T-helper 1 cell treated with Interleukin-12 subunit alpha and Interleukin-12 subunit beta and Interleukin-4 antibody, amounts not matched to agents 30 μg/mL and 1 μg/mL, for 36 hours (primary cell): ENCODE data around the gene ZNF598.
A peak's percentile ranks its signal among the peaks of the same experiment; 100 is the strongest.

Experiments used
- H3K27ac Mint-ChIP-seq: one replicate; pipeline ENCODE4 v1.8.0; 2021; ENCODE audit warnings: mild to moderate bottlenecking, mixed read lengths
- H3K27me3 Mint-ChIP-seq: one replicate; pipeline ENCODE4 v1.8.0; 2021; ENCODE audit warnings: low read depth, mixed read lengths
- H3K36me3 Mint-ChIP-seq: one replicate; pipeline ENCODE4 v1.8.0; 2021; ENCODE audit warnings: low read depth, mixed read lengths
- H3K4me1 Mint-ChIP-seq: one replicate; pipeline ENCODE4 v1.8.0; 2021; ENCODE audit warnings: low read depth, mixed read lengths
- H3K4me3 Mint-ChIP-seq: one replicate; pipeline ENCODE4 v1.8.0; 2021; ENCODE audit warnings: mild to moderate bottlenecking, moderate library complexity, mixed read lengths
- H3K9me3 Mint-ChIP-seq: one replicate; pipeline ENCODE4 v1.8.0; 2021; ENCODE audit warnings: mixed read lengths

The ZNF598 gene

DNA sequence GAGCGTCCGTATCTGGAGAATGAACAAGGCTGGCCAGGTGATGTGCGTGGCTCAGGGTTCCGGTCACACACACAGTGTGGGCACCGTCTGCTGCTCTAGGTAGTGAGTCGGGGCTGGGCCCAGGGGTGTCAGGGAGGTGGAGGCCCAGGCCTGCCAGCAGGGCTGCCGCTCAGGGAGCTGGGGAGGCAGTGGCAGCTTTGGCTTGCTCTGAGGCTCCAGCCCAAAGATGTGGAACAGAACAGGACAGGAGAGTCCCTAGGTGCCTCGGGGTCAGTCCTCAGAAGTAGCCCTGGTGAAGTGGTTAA is 33.5 kb downstream of the ZNF598 start:
- H3K27ac Mint-ChIP-seq = no peak overlapping the region
- H3K9me3 Mint-ChIP-seq = no peaks in the 10 kb centered on the region
- H3K4me3 Mint-ChIP-seq = no peak overlapping the region
- peaks cover 9% of the 10 kb centered on the region for H3K36me3 Mint-ChIP-seq
- H3K27me3 Mint-ChIP-seq = peaks cover 10% of the 10 kb centered on the region
- H3K4me1 Mint-ChIP-seq = peaks cover 12% of the 10 kb centered on the region

DNA sequence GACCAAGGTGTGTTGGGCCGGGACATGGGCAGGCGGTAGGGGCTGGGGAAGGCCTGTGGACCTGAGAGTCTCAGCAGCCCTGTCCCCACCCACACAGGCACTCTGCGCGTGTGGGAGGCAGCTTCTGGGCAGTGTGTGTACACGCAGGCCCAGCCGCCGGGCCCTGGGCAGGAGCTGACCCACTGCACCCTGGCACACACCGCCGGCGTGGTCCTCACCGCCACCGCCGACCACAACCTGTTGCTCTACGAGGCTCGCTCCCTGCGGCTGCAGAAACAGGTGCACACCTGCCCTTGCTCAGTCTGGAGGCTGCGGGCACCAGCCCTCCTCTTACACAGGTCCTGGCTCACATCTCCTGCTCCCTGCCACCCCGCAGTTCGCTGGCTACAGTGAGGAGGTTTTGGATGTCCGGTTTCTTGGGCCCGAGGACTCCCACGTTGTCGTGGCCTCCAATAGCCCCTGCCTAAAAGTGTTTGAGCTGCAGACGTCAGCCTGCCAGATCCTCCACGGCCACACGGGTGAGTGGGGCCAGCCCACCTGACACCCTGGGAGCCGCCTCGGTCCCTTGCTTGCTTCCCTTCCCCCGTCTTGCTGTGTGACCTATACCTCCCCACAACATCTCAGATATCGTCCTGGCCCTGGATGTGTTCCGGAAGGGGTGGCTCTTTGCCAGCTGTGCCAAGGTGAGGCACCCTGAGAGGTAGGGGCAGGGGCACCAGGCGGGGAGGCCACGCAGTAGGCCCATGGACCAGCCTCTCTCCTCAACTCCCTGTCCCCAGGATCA is 34.0 kb downstream of the ZNF598 start:
- Mint-ChIP-seq H3K4me1 (peaks cover 16% of the 10 kb centered on the region), H3K27ac (no peak overlapping the region), H3K36me3 (peaks cover 9% of the 10 kb centered on the region), H3K9me3 (no peaks in the 10 kb centered on the region), H3K27me3 (peaks cover 4% of the 10 kb centered on the region), H3K4me3 (no peak overlapping the region)

DNA sequence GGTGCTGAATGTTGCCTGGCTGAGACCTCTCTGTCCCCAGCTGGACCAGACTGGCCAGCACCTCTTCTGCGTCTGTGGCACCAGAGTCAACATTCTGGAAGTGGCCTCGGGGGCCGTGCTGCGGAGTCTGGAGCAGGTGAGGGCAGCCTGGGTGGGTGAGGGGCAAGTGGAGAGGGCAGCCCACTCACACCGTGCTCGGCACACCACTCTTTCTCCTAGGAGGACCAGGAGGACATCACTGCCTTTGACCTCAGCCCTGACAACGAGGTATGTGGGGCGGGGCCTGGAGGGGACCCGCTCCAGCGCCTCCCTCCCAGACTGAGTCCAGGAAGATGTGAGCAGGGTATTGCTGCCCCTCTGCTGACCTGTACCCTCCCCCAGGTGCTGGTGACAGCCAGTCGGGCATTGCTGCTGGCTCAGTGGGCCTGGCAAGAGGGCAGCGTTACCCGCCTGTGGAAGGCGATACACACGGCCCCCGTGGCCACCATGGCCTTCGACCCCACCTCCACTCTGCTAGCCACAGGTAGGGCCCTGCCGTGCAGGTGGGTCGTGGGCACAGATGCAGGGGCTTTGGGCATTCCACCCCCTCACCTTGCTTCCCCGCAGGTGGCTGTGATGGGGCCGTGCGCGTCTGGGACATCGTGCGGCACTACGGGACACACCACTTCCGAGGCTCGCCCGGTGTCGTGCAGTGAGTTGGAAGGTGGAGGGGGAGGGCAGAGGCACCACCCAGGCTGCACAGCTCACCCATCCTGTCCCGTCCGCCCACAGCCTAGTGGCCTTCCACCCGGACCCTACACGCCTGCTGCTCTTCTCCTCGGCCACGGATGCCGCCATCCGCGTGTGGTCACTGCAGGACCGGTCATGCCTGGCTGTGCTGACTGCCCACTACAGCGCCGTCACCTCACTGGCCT is 35.2 kb downstream of the ZNF598 start:
- Mint-ChIP-seq H3K36me3 (peaks cover 9% of the 10 kb centered on the region), H3K9me3 (no peaks in the 10 kb centered on the region), H3K4me1 (peaks cover 16% of the 10 kb centered on the region), H3K27ac (no peak overlapping the region), H3K27me3 (no peaks in the 10 kb centered on the region), H3K4me3 (no peak overlapping the region)

DNA sequence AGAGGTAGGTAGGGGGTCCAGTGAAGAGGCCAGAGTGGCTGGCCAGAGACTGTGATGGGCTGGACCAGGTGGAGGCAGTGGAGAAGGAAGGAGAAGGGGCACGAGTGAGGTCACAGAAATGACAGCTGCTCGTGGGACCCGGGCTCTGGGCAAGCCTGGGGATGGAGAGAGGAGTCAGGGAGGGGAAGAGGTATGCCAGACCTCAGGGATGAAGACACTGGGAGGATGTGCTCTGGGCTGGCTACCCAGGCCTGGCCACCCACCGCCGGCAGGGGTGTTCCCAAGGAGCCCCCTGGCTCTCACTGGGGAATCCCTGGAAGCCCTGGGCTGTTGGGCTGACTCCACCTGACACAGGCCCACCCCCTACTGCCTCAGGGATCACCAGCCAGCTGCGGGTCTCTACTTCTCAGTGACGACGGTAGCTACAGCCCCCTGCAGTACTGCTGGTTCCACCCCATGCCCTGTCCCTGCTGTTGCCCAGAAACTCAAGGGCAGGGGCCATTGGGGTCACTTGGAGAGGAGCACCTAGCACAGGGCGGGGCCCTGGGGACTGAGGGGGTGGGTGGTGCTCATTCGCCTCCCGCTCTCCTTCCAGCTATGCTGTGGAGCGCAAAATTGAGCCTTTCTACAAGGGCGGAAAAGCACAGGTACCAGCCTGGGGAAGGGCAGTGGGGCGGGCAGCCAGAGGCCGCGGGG is 36.0 kb downstream of the ZNF598 start:
- H3K36me3 Mint-ChIP-seq = peaks cover 9% of the 10 kb centered on the region
- peaks cover 16% of the 10 kb centered on the region for H3K4me1 Mint-ChIP-seq
- H3K27ac Mint-ChIP-seq = no peak overlapping the region
- no peaks in the 10 kb centered on the region for H3K9me3 Mint-ChIP-seq
- H3K27me3 Mint-ChIP-seq = no peaks in the 10 kb centered on the region
- no peak overlapping the region for H3K4me3 Mint-ChIP-seq

DNA sequence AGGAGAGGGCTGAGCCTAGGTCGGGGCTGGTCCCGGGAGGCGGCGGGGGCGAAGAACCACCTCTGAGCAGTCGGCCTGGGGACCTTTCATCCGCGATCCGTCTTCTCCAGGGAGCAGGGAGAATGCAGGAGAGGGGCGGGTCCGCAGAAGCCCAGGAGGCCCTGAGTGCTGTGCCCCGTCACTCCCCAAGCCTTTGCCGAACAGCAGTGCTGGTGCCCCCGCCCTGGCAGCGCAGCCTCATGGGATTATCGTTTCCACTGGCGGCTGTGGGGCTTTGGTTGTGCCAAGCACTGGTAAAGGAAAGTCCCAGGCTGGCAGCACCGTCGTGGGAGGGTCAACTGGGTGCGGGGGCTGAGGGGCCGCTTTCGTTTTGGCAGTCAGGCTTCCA is 37.1 kb downstream of the ZNF598 start:
- Mint-ChIP-seq H3K27me3 (no peaks in the 10 kb centered on the region), H3K4me1 (peaks cover 16% of the 10 kb centered on the region), H3K9me3 (no peaks in the 10 kb centered on the region), H3K36me3 (peaks cover 7% of the 10 kb centered on the region), H3K27ac (peak overlapping the region; percentile 32), H3K4me3 (peak overlapping the region; percentile 90)

DNA sequence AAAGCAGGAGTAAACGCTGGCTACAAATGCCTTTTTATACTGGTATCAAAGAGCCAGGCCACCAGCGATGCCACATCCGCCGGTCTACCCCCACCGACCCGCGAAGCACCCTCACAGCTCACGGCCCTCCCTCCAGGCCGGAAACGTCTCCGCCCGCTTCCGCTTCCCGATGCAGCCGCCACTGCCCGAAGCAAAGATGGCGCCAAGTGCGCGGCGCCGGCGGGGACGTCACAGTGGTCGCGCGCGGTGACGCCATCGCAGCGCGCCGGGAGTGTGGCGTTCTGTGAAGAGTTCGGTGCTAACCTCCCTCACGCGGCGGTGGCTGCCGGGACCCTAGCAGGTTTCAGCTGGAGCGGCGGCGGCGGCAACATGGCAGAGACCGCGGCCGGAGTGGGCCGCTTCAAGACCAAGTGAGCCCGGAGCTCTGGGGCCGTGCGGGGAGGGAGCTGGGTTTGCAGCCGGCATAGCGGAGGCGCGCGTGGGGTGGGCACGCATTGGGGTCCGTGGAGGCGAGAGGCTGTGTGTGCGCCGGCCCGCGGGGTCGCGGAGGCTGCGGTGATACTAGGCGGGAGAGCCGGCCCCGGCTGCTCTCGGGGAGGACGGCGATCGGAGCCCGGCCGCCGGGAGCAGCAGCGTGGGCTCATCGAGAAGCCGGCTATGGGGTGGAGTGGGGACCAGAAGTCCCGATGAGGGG is 37.7 kb downstream of the ZNF598 start, which contains the start of gene TBL3:
TBL3 (plus strand) TSS at position 258 of the 694 bp plus-strand sequence; CDS start at position 370, 112 bp downstream.
- H3K4me3 Mint-ChIP-seq = peak within 1 kb of the TSS; percentile 90
- no peaks in the 10 kb centered on the region for H3K9me3 Mint-ChIP-seq
- peaks cover 7% of the 10 kb centered on the region for H3K36me3 Mint-ChIP-seq
- H3K27ac Mint-ChIP-seq = peak within 1 kb of the TSS; percentile 99
- H3K4me1 Mint-ChIP-seq = peaks cover 16% of the 10 kb centered on the region
- no peaks in the 10 kb centered on the region for H3K27me3 Mint-ChIP-seq

DNA sequence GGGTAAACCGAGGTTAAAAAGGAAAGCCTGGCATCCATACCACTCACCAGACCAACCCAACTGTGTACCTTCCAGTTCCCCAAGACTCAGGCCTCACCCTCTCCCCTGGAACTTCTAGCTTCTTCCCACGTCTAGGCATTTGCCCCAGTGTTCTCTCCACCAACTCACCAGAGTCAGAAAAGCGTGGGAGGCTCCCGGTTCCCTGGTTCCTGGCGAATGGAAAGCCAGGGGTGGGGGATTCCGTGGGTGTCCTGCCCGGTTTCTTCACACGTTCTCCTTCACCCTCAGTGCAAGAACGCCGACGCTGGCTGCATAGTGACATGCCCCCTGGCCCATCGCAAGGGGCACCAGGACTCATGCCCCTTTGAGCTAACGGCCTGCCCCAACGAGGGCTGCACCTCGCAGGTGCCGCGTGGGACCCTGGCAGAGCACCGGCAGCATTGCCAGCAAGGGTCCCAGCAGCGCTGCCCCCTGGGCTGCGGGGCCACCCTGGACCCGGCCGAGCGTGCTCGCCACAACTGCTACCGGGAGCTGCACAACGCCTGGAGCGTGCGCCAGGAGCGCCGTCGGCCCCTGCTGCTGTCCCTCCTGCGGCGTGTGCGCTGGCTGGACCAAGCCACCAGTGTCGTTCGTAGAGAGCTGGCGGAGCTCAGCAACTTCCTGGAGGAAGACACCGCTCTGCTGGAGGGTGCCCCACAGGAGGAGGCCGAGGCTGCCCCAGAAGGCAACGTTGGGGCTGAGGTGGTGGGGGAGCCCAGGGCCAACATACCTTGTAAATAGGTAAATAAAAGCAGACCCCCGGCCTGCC is 41.3 kb downstream of the ZNF598 start:
- Mint-ChIP-seq H3K4me3 (no peak overlapping the region), H3K36me3 (peaks cover 14% of the 10 kb centered on the region), H3K27ac (no peak overlapping the region)

DNA sequence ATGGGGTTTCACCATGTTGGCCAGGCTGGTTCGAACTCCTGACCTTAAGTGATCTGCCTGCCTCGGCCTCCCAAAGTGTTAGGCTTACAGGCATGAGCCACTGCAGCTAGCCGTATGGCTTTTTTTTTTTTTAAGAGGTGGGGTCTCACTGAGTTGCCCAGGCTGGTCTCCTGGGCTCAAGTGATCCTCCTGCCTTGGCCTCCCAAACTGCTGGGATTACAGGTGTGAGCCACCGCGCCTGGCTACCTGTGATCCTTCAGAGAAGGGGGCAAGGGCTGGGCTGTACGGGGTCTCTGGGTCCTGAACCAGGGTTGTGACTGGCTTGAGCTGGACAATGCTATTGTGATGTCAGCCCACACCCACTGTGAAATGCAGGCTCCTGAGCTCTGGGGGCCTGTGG is 43.2 kb downstream of the ZNF598 start, which contains the start of gene RNF151:
RNF151 (plus strand) TSS at position 397 of the 400 bp plus-strand sequence. CDS start 26 bp downstream, outside the sequence.
- peaks cover 29% of the 10 kb centered on the region for H3K4me1 Mint-ChIP-seq

More for the DNA sequence above, 41.3 kb downstream of the ZNF598 start:
- Mint-ChIP-seq H3K4me1 (peaks cover 29% of the 10 kb centered on the region), H3K27me3 (no peaks in the 10 kb centered on the region), H3K9me3 (no peaks in the 10 kb centered on the region)

DNA sequence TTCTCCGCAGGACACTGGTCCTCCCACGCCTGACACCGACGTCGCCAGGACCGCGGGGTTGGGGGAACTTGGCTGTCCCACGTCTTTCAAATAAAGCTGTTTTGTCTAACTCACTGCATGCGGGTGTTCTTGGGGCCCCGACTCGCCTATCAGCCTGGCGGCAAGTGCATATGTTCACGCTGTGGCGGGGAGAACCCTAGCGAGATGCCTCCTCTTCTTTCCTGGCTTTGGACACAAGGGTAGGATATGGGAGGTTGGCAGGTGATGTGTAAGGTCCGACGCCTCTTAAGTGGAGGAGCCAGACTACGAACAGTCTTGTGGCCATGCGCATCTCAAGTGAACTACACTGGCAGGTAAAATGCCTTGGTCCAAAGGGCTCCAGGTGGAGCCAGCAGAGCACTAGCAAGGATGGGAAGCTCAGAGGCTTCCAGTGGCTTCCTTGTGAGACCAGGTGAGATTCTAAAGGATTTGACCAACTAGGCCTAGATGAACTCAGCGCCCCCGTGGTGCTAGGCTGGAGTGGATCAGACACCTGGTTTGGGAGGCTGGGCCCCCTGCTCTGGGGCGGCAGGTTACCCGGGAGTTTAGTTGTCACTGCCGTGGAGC is 44.1 kb downstream of the ZNF598 start:
- Mint-ChIP-seq H3K36me3 (peaks cover 31% of the 10 kb centered on the region), H3K27me3 (no peaks in the 10 kb centered on the region), H3K27ac (peak overlapping the region; percentile 96), H3K4me3 (peak overlapping the region; percentile 96), H3K9me3 (no peaks in the 10 kb centered on the region), H3K4me1 (peaks cover 32% of the 10 kb centered on the region)

More for the DNA sequence above, 43.2 kb downstream of the ZNF598 start, which contains the start of gene RNF151:
- Mint-ChIP-seq H3K36me3 (peaks cover 23% of the 10 kb centered on the region), H3K27ac (peak within 1 kb of the TSS; percentile 96), H3K27me3 (no peaks in the 10 kb centered on the region), H3K9me3 (no peaks in the 10 kb centered on the region), H3K4me3 (peak within 1 kb of the TSS; percentile 96)

DNA sequence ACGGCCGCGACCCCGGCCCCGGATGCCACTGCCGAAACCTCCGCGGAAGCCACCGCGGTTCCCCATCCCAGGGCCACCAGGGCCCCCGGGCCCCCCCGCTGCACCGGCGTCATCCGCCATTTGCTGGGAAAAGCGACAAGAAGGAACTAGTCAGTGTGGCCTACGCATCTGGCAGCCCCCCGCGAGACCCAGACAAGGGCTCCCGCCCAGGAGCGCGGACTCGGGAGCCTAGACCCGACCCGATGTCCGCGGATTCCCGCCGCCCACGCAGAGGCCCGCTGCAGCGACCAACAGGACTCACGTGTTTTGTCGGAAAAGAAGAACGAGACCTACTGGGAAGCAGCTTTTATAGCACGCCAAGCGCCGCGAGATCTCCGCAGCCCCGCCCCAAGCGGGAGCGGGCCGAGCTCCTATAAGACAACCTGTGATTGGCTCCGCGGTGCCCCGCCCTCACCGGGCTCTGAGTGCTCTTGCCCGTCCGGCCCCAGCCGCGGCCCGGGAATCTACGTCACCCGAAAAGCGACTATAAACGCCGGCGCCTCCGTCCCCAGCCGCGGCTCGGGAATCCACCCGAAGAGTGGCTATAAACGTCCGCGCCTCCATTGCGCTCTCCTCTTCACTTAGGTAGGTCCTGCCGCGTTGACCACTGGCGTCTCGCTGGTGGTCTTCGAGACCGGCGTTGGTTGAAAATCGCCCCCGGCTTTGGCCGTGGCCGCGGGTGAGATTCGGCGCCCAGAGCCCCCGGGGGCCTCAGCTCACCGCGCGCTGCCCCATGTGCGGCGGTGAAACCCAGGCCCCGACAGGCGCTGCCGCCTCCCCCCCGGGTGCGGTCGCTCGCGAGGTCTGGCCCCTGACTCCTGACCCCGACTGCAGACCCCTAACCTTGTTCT is 44.9 kb downstream of the ZNF598 start, which contains the start of gene RPS2:
RPS2 (minus strand) TSS at position 321 of the 890 bp plus-strand sequence; CDS start at position 120, 201 bp downstream.
- H3K4me3 Mint-ChIP-seq = peak within 1 kb of the TSS; percentile 96
- peaks cover 35% of the 10 kb centered on the region for H3K36me3 Mint-ChIP-seq
- H3K9me3 Mint-ChIP-seq = no peaks in the 10 kb centered on the region
- no peaks in the 10 kb centered on the region for H3K27me3 Mint-ChIP-seq
- peaks cover 38% of the 10 kb centered on the region for H3K4me1 Mint-ChIP-seq
- peak within 1 kb of the TSS; percentile 96 for H3K27ac Mint-ChIP-seq

DNA sequence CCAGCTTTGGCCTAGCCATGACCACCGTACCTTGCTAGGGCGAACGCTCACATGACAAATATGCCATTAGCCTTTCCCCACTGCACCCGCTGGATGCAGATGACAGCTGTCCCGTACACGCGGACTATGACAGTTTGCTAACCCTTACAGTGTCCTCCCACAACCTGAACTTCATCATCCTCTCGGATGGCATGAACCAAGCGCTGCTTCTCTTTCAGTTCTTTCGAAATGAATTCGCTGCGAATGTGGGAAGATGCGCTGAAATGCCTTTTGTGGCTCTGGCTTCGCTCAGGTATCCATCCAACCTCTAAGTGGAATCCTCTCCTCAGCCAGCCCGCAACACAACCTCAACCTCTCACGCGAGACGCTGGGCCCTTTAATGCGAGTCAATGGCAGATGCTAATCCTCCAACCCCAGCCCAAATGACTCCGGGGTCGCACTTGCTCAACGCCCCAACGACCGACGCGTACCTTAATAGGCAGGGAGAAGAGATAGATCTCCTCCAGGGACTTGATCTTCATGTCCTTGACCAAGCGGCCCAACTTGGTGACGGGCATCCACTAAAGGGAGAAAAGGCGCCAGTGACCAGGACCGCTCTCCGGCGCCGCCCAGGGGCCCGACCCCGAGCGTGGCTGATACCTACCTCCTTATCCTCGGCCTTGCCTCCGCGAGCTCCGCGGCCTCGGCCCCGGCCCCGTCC is 45.7 kb downstream of the ZNF598 start:
- Mint-ChIP-seq H3K27ac (peak overlapping the region; percentile 92), H3K4me1 (peaks cover 40% of the 10 kb centered on the region), H3K27me3 (no peaks in the 10 kb centered on the region), H3K36me3 (peaks cover 35% of the 10 kb centered on the region), H3K9me3 (no peaks in the 10 kb centered on the region), H3K4me3 (peak overlapping the region; percentile 96)
